Karpas-422 (cell line): ENCODE measurements around the gene DOC2B. TPM values are rescaled to one million over a fixed set of nuclear protein-coding genes. Genes with fewer than 3 reads are reported as not detected.
"Not testable (repeated sequence)": the region's sequence is repeated elsewhere in the genome, so short reads cannot be mapped to it uniquely, and the experiment has no call there.

ENCODE experiments used
- DNase-seq: peaks from one replicate; pipeline ENCODE4 v3.0.0-alpha.2; 2015
- H2AFZ ChIP-seq: fragments of 200-600 bp; sonication (generic); 2 replicates; pipeline ENCODE4 v1.6.1; 2014; ENCODE audit warnings: antibody characterized with exemption, low read length, mixed read lengths
- H3K27ac ChIP-seq: fragments of 200-600 bp; sonication (generic); 2 replicates; pipeline ENCODE4 v1.5.1; 2014; ENCODE audit warnings: mild to moderate bottlenecking, low read length, moderate library complexity
- H3K27me3 ChIP-seq: fragments of 200-600 bp; sonication (generic); 2 replicates; pipeline ENCODE4 v1.6.1; 2014; ENCODE audit warnings: low read length, mixed read lengths
- H3K36me3 ChIP-seq: fragments of 200-600 bp; sonication (generic); 2 replicates; pipeline ENCODE4 v1.6.1; 2014; ENCODE audit warnings: low read length, mixed read lengths; ENCODE audit not compliant: insufficient read depth
- H3K4me1 ChIP-seq: fragments of 200-600 bp; sonication (generic); 2 replicates; pipeline ENCODE4 v1.6.1; 2014; ENCODE audit warnings: mild to moderate bottlenecking, low read length, mixed read lengths
- H3K4me2 ChIP-seq: fragments of 200-600 bp; sonication (generic); 2 replicates; pipeline ENCODE4 v1.6.1; 2014; ENCODE audit warnings: low read length, low read depth, mild to moderate bottlenecking; ENCODE audit not compliant: poor library complexity, severe bottlenecking
- H3K4me3 ChIP-seq: fragments of 200-600 bp; sonication (generic); 2 replicates; pipeline ENCODE4 v1.5.1; 2014; ENCODE audit warnings: mild to moderate bottlenecking, antibody characterized with exemption, low read length, mixed read lengths
- H3K79me2 ChIP-seq: fragments of 200-600 bp; sonication (generic); 2 replicates; pipeline ENCODE4 v1.6.1; 2014; ENCODE audit warnings: mild to moderate bottlenecking, low read length, mixed read lengths
- H3K9ac ChIP-seq: fragments of 200-600 bp; sonication (generic); 2 replicates; pipeline ENCODE4 v1.6.0; 2014; ENCODE audit warnings: low read length
- H3K9me2 ChIP-seq: fragments of 200-600 bp; sonication (generic), shearing (Covaris generic); replicated peaks from 2 replicates; pipeline ENCODE4 v1.6.0; 2014; ENCODE audit warnings: mild to moderate bottlenecking, low read length, moderate library complexity; ENCODE audit not compliant: insufficient read depth
- H3K9me3 ChIP-seq: fragments of 300-700, 200-600 bp; sonication (generic); 2 replicates; pipeline ENCODE4 v1.6.1; 2014; ENCODE audit warnings: low read length, mixed read lengths
- H4K20me1 ChIP-seq: fragments of 200-600 bp; sonication (generic); 2 replicates; pipeline ENCODE4 v1.6.1; 2014; ENCODE audit warnings: mild to moderate bottlenecking, antibody characterized with exemption, low read length, low read depth; ENCODE audit not compliant: insufficient read depth
- total RNA-seq: library from RNA; depleted of rRNA; stranded (reverse); fragments of >200 nt; shearing (Covaris generic); gene quantifications from 2 replicates; pipeline ENCODE4 v1.2.3, GENCODE V29; 2014; ENCODE audit warnings: low replicate concordance

The DOC2B gene
- total RNA-seq, 1 experiment from 2014 or later = not detected

GRCh38 chr17:143785-144281 lies 37.6 kb downstream of the DOC2B start:
- H3K79me2 ChIP-seq = no peaks in the 10 kb centered on the region
- no peak overlapping the region for H3K9ac ChIP-seq
- H2AFZ ChIP-seq = no peak overlapping the region
- no peaks in the 10 kb centered on the region for H3K36me3 ChIP-seq
- no peaks in the 10 kb centered on the region for H3K9me3 ChIP-seq
- H4K20me1 ChIP-seq = no peaks in the 10 kb centered on the region
- H3K4me2 ChIP-seq = no peak overlapping the region
- DNase-seq = peak; percentile 86
- H3K4me1 ChIP-seq = no peaks in the 10 kb centered on the region
- H3K9me2 ChIP-seq = no peaks in the 10 kb centered on the region
- H3K4me3 ChIP-seq = no peak overlapping the region
- no peaks in the 10 kb centered on the region for H3K27me3 ChIP-seq
- no peak overlapping the region for H3K27ac ChIP-seq

GRCh38 chr17:142876-143784 lies 38.3 kb downstream of the DOC2B start:
- no peak overlapping the region for H3K9ac ChIP-seq
- DNase-seq = no peak
- H3K4me2 ChIP-seq = no peak overlapping the region

GRCh38 chr17:142102-142661 lies 39.3 kb downstream of the DOC2B start:
- H3K4me1 ChIP-seq = no peaks in the 10 kb centered on the region
- peak; percentile 70 for DNase-seq
- no peak overlapping the region for H3K27ac ChIP-seq
- H3K9ac ChIP-seq = no peak overlapping the region
- H3K4me3 ChIP-seq = no peak overlapping the region
- H3K4me2 ChIP-seq = no peak overlapping the region
- H4K20me1 ChIP-seq = no peaks in the 10 kb centered on the region
- no peaks in the 10 kb centered on the region for H3K27me3 ChIP-seq
- no peaks in the 10 kb centered on the region for H3K9me3 ChIP-seq
- H2AFZ ChIP-seq = no peak overlapping the region
- H3K36me3 ChIP-seq = no peaks in the 10 kb centered on the region
- no peaks in the 10 kb centered on the region for H3K79me2 ChIP-seq
- no peaks in the 10 kb centered on the region for H3K9me2 ChIP-seq

More at GRCh38 chr17:142876-143784, 38.3 kb downstream of the DOC2B start:
- Histone ChIP-seq H4K20me1 (no peaks in the 10 kb centered on the region), H3K9me3 (no peaks in the 10 kb centered on the region), H2AFZ (no peak overlapping the region), H3K36me3 (no peaks in the 10 kb centered on the region), H3K4me3 (no peak overlapping the region), H3K27me3 (no peaks in the 10 kb centered on the region), H3K9me2 (no peaks in the 10 kb centered on the region), H3K79me2 (no peaks in the 10 kb centered on the region), H3K27ac (no peak overlapping the region), H3K4me1 (no peaks in the 10 kb centered on the region)

GRCh38 chr17:139401-140205 lies 41.8 kb downstream of the DOC2B start:
- H3K27ac ChIP-seq, H3K4me1 ChIP-seq, H3K79me2 ChIP-seq, H4K20me1 ChIP-seq, H3K36me3 ChIP-seq, H3K9ac ChIP-seq, H3K27me3 ChIP-seq, H3K4me2 ChIP-seq, H3K9me2 ChIP-seq, H3K4me3 ChIP-seq, DNase-seq, H2AFZ ChIP-seq, H3K9me3 ChIP-seq: not testable (repeated sequence)

- H3K9me3 ChIP-seq, H3K27ac ChIP-seq, H3K9ac ChIP-seq, H3K4me2 ChIP-seq, H3K4me3 ChIP-seq, H4K20me1 ChIP-seq, H2AFZ ChIP-seq, DNase-seq, H3K27me3 ChIP-seq, H3K79me2 ChIP-seq, H3K9me2 ChIP-seq, H3K36me3 ChIP-seq, H3K4me1 ChIP-seq: not testable (repeated sequence)
Measured at GRCh38 chr17:137166-137807, 44.2 kb downstream of the DOC2B start, which contains the start of gene SCGB1C2. TSS of gene SCGB1C2 (plus strand) at chr17:137569. CDS start at chr17:137591, 22 bp downstream.

GRCh38 chr17:136531-136930 lies 44.9 kb downstream of the DOC2B start:
- H3K27me3 ChIP-seq, H3K4me3 ChIP-seq, H2AFZ ChIP-seq, H3K36me3 ChIP-seq, H3K9me3 ChIP-seq, H3K4me2 ChIP-seq, DNase-seq, H3K9me2 ChIP-seq, H3K27ac ChIP-seq, H3K79me2 ChIP-seq, H3K9ac ChIP-seq, H4K20me1 ChIP-seq, H3K4me1 ChIP-seq: not testable (repeated sequence)

GRCh38 chr17:135895-136294 lies 45.6 kb downstream of the DOC2B start:
- not testable (repeated sequence) for H2AFZ ChIP-seq, DNase-seq, H3K4me1 ChIP-seq, H3K79me2 ChIP-seq, H3K4me3 ChIP-seq, H3K27me3 ChIP-seq, H3K9me2 ChIP-seq, H3K9me3 ChIP-seq, H3K27ac ChIP-seq, H3K9ac ChIP-seq, H3K36me3 ChIP-seq, H3K4me2 ChIP-seq, H4K20me1 ChIP-seq
